M059J (cell line): ENCODE data around the gene THRAP3. TPM values are rescaled to one million over a fixed set of nuclear protein-coding genes. Genes with fewer than 3 reads are reported as not detected.
A peak's percentile ranks its signal among the peaks of the same experiment; 100 is the strongest.
"Not testable (repeated sequence)": the region's sequence is repeated elsewhere in the genome, so short reads cannot be mapped to it uniquely, and the experiment has no call there.

Source experiments
- DNase-seq: peaks from one replicate; pipeline ENCODE4 v3.0.0-alpha.2; 2012; ENCODE audit warnings: low read depth
- total RNA-seq: library from RNA; depleted of rRNA; stranded (reverse); fragments of >200 nt; shearing (Covaris generic); gene quantifications from 2 replicates; pipeline ENCODE4 v1.2.3, GENCODE V29; 2014; rRNA removed

The THRAP3 gene, protein sequence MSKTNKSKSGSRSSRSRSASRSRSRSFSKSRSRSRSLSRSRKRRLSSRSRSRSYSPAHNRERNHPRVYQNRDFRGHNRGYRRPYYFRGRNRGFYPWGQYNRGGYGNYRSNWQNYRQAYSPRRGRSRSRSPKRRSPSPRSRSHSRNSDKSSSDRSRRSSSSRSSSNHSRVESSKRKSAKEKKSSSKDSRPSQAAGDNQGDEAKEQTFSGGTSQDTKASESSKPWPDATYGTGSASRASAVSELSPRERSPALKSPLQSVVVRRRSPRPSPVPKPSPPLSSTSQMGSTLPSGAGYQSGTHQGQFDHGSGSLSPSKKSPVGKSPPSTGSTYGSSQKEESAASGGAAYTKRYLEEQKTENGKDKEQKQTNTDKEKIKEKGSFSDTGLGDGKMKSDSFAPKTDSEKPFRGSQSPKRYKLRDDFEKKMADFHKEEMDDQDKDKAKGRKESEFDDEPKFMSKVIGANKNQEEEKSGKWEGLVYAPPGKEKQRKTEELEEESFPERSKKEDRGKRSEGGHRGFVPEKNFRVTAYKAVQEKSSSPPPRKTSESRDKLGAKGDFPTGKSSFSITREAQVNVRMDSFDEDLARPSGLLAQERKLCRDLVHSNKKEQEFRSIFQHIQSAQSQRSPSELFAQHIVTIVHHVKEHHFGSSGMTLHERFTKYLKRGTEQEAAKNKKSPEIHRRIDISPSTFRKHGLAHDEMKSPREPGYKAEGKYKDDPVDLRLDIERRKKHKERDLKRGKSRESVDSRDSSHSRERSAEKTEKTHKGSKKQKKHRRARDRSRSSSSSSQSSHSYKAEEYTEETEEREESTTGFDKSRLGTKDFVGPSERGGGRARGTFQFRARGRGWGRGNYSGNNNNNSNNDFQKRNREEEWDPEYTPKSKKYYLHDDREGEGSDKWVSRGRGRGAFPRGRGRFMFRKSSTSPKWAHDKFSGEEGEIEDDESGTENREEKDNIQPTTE
- total RNA-seq: 67.3 and 67.4 TPM in 2 replicates

DNA sequence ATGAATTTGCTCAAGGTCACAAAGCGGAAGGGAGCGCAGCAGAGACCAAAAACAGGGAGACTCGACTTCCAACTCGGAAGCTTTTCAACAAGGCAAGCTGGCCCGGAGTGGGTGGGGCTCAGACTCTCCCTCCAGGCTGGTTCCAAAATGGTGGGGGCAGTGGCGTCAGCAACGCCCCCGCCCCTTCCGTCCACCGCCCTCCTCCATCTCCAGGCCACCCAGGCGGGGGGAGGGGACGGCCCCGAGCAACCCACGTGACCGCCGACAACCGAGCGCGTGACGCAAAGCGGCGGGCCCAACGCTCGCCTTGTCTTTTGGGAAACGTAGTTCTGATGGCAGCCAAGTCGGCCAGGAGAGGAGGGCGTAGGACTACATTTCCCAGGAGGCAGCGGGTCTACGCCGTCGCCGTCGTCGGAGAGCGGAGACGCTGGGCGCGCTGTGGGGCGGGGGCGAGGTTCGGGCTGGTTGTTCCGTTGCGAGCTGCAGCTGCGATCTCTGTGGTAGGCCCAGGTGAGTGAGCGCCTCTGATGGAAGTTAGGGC is at the start of gene THRAP3:
Gene THRAP3 (plus strand): TSS at position 448 of the 541 bp plus-strand sequence. CDS start 58,121 bp downstream, outside the sequence.
- peak; percentile 99 for DNase-seq

GRCh38 chr1:36174713-36175112 is 49.5 kb upstream of the THRAP3 start:
- no peak for DNase-seq

DNA sequence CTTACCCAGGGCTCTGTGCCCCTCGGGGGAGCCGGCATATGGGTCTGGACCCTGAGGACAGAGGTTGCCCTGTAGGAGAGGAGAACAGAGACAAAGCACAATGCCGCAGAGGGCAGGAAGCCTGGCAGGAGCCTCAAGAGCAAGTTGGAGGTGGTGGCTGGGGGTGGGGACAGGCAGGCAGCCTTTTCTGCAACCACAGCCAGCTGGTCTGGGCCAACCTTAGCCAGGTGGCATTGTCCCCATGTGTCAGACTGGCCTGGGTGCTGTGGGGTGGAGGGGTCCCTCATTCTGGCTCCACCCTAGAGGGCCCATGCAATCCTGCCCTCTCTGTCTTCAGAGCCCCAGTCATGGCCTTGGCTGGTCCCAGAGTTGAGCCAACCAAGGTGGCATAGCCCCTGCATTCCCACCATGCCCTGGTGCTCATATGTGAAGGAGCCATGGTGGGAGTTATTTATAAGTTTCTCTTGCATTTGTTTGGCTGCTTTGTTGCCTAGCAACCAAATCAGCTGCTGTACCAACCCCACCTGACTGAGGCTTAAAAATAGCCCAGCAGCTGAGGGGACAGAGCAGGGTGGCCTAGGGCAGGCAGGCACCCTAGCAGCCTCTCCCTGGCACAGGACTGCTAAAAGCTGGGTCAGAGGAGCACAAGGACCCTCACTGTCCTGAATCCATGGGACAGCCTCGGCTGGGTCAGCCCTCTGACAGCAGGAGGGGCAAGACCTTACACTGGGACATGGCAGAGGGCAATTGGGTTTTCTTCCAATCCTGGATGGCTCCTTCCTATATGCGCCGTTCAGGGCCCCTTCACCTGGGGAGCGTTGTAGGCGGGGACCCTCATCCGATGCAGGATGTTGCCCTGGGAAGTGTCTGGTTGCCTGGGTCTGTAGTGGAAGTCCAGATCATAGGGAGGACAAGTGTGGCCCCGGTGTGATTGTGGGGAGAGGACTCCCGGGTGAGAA is 48.8 kb upstream of the THRAP3 start:
- peak; percentile 58 for DNase-seq

DNA sequence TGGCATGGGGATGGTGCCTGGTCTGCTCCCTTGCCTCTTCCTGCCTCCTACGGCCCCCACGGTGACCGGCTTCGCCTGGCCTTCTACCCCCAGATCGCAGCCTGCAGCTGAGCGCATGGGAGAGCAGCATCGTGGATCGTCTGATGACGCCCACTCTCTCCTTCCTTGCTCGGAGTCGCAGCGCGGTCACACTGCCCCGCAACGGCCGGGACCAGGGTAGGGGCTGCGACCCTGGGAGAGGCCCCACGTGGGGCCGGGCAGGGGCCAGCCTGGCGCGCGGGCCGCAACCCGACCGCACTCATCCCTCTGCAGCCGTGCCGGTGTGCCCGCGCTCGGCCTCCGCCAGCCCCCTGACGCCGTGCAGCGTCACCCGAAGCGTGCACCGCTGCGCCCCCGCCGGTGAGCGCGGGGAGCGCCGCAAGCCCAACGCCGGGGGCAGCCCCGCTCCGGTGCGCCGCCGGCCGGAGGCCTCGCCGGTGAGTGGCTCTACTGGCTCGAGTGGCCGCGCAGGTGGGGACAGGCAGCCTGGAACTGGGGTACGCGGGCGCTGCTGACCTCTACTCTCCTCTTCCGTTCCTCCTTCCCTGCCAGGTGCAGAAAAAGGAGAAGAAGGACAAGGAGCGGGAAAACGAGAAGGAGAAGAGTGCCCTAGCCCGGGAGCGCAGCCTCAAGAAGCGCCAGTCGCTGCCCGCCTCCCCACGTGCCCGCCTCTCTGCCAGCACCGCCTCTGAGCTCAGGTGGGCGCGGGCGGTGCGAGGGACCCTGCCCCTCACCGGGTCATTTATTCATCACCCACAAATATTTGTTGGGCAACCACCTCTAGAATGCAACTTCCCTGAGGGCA is 47.9 kb upstream of the THRAP3 start:
- DNase-seq: no peak

DNA sequence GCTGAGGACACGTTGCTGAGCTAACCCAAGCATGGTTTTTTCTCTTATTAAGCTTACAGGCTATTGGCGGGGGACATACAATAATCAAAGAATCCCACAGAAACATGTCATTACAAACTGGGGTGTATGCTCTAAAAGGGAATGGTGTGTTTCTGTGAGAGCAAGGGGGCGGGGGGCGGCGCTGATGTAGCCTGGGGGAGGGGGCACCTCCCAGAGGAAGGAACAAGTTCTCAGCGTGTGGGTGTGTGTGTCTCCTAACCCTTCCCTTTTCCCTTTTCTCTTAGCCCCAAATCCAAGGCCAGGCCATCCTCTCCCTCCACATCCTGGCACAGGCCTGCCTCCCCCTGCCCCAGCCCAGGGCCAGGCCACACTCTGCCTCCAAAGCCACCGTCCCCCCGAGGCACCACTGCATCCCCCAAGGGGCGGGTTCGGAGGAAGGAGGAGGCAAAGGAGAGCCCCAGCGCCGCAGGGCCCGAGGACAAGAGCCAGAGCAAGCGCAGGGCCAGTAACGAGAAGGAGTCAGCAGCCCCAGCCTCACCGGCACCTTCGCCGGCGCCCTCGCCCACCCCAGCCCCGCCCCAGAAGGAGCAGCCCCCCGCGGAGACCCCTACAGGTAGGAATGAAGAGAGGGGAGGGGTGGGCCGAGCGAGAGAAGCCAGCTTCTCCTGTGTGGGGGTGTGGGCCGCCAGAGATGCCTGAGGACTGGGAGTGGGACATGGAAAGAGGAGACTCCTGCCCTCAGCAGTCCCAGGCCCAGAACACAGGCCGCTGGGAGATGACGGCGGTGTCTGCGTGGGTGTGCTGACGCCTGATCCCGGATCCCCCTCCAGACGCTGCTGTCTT is 46.4 kb upstream of the THRAP3 start:
- no peak for DNase-seq

DNA sequence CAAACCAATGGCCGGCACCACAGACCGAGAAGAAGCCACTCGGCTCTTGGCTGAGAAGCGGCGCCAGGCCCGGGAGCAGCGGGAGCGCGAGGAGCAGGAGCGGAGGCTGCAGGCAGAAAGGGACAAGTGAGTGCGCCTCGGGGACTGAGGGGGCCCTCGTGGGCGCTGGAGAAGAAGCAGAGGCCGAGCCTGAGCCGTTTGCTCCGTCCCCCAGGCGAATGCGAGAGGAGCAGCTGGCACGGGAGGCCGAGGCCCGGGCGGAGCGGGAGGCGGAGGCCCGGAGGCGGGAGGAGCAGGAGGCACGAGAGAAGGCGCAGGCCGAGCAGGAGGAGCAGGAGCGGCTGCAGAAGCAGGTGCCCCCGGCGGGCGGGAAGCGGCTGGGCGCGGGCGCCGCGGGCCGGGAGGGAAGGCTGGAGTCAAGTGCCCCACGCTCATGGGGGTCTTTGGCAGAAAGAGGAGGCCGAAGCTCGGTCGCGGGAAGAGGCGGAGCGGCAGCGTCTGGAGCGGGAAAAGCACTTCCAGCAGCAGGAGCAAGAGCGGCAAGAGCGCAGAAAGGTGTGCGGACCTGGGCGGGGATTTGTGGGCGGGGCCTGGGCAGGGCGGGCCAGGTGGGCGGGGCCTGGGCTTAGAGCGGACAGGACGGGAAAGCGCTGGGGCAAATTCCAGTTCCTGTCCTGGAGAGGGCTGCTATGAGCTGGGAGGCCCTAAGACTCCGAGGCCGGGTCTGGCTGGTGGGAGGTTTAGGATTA is 45.6 kb upstream of the THRAP3 start:
- no peak for DNase-seq

DNA sequence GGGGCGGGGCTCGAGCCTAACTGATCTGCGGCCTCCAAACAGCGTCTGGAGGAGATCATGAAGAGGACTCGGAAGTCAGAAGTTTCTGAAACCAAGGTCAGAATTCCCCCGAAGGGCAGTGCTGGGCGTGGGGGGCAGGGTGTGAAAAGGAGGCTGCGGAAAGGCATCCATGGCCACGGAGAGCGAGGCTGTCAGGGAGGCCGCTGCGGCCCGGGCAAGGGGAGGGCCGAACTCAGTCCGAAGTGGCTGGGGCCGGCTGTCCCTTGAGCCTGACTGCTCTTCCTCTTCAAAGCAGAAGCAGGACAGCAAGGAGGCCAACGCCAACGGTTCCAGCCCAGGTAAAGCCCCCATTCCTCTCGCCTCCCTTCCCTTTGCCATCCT is 45.0 kb upstream of the THRAP3 start:
- no peak for DNase-seq

DNA sequence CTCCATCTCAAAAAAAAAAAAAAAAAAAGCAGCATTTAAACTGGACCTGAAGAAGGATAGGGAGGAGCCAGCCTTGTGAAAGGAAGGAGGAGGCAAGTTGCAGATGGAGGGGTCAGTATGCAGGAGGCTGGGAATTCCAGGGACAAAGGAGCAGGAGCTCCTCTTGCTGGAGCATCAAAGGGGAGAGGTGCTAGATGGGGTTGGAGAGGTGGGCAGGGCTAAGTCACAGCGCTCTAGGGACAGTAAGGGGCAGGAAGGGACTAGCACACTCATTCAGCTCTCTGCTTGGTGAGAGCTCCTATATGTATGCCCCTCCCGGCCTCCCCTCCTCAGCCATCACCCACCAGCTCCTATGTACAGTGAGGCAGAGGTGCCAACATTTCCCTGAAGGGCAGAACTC is 41.5 kb upstream of the THRAP3 start:
- DNase-seq: no peak

- peak; percentile 51 for DNase-seq
Observed at GRCh38 chr1:36183309-36183856, 40.9 kb upstream of the THRAP3 start.

DNA sequence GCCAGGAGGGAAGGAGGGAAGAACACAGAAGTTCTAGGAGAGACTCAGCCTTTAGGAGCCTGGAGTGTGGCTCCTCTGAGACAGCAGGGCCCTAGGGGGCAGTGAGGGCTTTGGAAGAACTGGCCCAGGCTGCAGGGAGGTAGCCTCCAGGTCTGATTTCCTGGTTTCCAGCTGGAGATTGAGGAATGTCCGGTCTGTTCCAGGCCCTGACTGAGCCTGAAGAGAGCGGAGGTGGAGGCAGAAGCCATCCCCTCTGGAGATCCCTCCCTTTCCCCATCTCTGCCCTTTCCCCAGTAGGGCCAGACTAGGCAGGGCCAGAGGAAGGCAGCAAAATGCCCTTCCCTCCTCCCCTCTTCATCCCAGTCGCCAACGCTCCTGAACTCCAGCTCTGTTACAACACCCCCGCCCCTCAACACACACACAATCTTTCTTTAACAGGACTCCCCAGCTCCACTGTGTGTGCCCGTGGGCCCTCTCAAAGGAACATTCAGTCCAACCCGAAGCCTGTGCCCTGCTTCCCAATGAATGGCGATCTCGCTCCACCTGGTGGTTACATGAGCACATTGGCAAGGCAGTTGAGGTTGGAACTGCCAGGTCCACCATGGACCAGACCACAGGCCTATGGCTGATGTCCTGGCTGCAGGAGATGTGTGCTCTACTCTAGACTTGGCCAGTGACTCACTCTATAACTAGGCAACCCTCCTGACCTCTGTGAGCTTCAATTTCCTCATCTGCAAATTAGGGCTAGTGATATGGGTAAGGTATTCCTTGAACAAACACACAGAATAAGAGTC is 36.2 kb upstream of the THRAP3 start:
- peak; percentile 95 for DNase-seq

DNA sequence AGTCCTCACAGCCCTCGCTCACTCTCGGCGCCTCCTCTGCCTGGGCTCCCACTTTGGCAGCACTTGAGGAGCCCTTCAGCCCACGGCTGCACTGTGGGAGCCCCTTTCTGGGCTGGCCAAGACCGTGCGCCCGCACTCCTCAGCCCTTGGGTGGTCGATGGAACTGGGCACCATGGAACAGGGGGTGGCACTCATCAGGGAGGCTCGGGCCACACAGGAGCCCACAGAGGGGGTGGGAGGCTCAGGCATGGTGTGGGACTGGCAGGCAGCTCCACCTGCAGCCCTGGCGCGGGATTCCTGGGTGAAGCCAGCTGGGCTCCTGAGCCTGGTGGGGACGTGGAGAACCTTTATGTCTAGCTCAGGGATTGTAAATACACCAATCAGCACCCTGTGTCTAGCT is 27.4 kb upstream of the THRAP3 start:
- DNase-seq: not testable (repeated sequence)

- no peak for DNase-seq
Observed at GRCh38 chr1:36198641-36199040, 25.6 kb upstream of the THRAP3 start.

- DNase-seq: peak; percentile 71
Observed at GRCh38 chr1:36199934-36200741, 24.1 kb upstream of the THRAP3 start.

DNA sequence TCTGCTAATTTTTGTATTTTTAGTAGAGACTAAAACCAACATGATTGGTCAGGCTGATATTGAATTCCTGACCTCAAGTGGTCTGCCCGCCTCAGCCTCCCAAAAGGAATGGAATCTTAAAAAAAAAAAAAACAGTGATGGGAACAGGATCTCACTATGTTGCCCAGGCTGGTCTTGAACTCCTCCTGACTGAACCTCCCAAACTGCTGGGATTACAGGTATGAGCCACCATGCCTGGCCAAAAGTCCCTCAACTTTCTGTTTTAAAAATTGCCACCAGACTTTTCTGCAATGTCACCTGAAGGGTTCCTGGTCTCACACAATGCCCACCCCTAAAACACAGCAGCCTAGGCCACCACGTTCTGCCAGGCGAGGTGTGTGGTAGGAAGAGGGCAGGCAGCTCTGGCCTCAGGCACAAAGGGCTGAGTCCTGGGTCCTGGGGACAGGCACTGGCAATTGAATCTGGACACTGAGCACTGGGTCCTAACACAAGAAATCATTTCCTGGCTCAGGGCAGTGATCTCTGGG is 21.2 kb upstream of the THRAP3 start:
- no peak for DNase-seq

DNA sequence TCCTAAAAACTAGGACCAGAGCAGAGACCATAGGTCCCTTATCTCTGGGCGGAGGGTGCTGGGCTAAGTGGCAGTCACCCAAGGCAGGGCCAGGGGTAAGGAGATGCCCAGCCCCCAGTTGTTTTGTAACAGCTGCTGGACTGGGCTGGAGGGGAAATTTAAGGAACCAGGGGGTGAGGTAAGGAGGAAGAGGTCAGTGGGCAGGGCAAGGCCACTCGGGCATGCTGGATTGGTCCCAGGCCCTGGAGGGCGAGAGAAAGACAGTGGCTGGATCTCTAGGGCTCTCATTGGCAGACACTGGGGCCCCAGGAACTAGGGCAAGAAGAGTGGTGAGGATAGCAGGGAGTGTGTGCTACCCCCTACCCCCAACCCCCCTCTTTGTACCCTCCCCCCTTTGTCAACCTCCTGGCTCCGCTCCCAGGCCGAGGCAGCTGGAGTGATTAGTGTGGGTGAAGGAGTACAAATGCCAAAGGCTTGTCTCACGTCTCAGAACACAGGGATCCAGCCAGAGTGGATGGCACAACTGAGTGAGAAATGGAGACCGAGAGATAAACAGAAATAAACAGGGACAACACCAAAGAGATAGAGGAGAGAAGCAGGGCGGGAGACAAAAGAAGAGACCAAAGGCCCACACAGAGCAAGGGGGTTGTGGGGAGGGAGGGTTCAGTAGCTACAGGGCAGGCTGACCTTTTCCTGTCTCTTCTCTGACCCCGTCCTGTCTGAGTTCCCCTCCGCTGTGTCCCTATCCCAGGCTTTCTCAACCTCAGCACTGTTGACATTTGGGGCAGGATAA is 20.5 kb upstream of the THRAP3 start:
- DNase-seq: peak; percentile 85
